Stimulated activated CD4-positive, alpha-beta T cell treated with anti-CD3 and anti-CD28 coated beads, TNF-alpha, amount 100 ng/mL, for 1 hour (primary cell): ENCODE results near the gene SCNN1G.

Experiments used
- DNase-seq, 3 donors: peaks; one replicate each; pipeline ENCODE4 v3.0.0-alpha.2; 2020; ENCODE audit warnings: low read depth in 3 of 3, low spot score in 1 of 3

The SCNN1G gene

GRCh38 chr16:23152386-23153178, 30.0 kb upstream of the SCNN1G start:
- DNase-seq: no peak

- no peak for DNase-seq
Observed at GRCh38 chr16:23155445-23156049, 27.0 kb upstream of the SCNN1G start.

DNA sequence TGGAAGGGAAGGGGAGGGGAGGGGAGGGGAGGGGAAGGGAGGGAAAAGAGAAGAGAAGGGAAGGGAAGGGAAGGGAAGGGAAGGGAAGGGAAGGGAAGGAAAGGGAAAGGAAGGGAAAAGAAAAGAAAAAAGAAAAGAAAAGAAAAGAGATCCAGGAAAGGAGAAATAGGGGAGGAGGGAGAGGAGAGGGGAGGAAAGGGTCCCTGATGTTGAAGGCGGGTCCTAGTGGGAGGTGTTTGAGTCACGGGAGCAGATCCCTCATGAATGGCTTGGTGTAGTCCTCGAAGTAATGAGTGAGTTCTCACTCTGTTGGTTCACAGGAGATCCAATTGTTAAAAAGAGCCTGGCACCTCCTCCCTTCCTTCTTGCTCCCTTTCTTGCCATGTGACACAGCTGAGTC, 26.4 kb upstream of the SCNN1G start:
- no peak for DNase-seq

DNA sequence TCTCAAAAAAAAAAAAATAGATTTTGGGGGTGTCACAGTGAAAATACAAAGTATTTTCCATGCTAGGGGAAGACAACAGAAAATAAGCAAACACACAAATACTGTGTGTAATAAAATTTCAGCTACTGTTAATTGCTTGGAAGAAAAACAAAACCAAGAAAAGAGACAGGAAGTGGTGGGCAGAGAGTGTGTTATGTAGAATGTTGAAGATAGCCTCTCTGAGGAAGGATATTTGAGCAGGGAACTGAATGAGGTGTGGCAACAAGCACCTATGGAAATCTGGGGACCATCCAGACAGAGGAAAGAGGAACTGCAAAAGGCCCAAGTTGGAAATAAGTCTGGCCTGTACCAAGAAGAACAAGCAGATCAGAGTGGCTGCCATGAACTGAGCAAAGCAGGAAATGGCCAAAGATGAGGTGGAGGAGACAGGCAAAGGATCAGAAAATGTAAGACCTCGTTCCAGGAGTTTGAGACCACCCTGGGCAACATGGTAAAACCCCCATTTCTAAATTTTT, 25.5 kb upstream of the SCNN1G start:
- DNase-seq: no peak

DNA sequence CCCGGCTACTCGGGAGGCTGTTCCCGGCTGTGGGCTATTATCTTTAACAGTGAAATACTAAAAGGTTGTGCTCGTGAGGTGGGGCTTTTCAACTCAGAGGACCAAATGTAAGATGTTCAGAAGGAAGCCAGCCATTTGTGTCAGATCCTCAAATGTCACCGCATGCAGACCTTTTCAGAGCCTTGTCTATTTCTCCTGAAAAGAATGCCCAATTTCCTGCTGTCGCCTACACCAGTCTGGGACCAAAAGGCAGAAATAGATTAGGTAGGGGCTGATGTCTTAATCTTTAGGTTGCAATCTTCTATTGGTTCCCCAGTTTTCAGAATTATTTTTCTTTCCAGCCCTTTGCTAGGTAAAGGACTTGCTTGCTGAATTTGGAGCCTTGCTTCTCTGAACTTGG, 24.4 kb upstream of the SCNN1G start:
- no peak for DNase-seq

DNA sequence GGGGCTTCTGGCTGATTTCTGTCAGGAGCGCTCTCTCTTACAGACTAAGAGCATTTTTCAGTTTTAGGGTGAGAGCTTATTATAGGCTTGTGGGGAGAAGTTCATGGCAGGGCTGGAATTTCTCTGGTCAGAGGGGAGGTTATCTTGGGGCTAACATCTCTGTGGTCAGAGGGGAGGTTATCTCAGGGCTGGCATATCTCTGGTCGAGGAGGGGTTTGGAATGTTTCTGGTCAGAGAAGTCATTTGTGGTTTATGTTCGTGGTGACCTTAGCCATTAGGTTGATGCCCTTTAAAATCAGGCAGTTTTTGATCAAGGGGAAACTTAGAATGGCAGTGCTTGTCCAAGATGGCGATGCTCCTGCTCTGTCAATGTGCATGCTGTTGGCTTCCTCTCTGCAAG, 22.5 kb upstream of the SCNN1G start:
- no peak for DNase-seq

DNA sequence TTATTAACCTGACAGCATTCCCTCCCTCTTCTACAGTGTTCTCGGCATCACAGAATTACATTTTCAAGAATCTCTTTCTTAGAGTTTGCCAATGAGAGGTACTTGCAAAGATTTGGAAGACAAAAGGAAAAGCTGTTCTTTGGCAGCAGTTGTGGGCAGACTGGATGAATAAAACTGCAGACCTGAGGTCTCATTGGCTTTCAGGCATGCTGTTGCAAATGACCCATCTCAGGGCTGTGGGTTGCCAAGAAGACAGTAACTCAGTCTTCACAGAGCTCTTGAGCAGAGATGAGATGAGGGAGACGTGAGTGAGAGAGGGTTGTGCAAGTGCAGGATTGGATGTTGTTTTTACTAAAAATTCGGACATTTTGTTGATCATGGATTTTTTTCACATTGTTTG, 22.0 kb upstream of the SCNN1G start:
- no peak for DNase-seq

GRCh38 chr16:23163921-23164320, 18.6 kb upstream of the SCNN1G start:
- no peak for DNase-seq

- DNase-seq: no peak
Observed at GRCh38 chr16:23164736-23165135, 17.8 kb upstream of the SCNN1G start.

- DNase-seq: no peak
Observed at GRCh38 chr16:23172583-23172982, 10.0 kb upstream of the SCNN1G start.

DNA sequence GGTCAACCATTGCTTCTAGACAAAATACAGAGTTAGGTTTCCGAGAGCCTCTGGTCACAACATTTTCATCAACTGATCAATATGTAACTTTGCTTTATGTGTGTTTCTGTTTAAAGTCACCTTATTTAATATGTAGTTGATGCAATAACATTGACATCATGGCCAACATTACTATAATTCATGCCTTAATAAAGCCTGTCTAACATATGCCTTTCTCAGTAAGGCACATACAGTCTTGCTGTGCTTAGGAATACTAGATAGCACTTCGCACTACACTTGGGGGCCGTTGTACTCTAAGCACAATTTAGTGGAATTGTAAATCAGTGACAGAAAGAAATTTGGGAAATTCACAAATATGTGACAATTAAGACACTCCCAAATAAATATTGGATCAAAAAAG, 9.6 kb upstream of the SCNN1G start:
- no peak for DNase-seq

GRCh38 chr16:23174622-23175021, 7.9 kb upstream of the SCNN1G start:
- no peak for DNase-seq

- DNase-seq: no peak
Observed at GRCh38 chr16:23175651-23176050, 6.9 kb upstream of the SCNN1G start.

GRCh38 chr16:23181506-23181905, 1.0 kb upstream of the SCNN1G start:
- DNase-seq: no peak

GRCh38 chr16:23182206-23182678, 303 bp upstream of the SCNN1G start:
- peak in 2 of 3 donors; percentile 29 to 63 for DNase-seq

GRCh38 chr16:23183543-23183862, 958 bp downstream of the SCNN1G start:
- no peak for DNase-seq

- no peak for DNase-seq
Observed at GRCh38 chr16:23185656-23186055, 3.1 kb downstream of the SCNN1G start.

DNA sequence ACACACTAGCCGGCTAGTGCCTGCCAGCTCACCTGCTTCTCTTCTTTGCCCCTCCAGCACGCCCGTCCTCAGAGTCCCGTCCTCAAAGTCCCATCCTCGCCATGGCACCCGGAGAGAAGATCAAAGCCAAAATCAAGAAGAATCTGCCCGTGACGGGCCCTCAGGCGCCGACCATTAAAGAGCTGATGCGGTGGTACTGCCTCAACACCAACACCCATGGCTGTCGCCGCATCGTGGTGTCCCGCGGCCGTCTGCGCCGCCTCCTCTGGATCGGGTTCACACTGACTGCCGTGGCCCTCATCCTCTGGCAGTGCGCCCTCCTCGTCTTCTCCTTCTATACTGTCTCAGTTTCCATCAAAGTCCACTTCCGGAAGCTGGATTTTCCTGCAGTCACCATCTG, 3.6 kb downstream of the SCNN1G start:
- no peak for DNase-seq

GRCh38 chr16:23187341-23187740, 4.8 kb downstream of the SCNN1G start:
- DNase-seq: no peak

DNA sequence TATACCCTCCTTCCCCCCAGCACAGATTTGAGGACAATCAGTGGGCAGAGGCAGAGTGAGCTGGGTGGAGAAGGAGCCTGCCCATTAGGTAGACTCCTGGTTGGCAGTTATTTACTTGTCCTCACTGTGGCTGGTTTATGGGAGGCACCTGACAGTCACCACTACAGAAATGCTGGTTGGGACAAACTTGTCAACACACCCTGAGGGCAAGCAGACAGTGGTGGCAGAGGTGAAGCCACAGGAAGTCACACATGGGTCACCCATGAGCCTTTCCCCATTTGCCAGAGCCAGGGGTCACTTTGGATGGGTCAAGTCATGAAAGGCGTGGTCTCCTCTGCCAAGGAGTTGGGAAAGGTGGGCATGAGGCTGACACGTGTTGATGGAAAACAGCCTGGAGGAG, 6.4 kb downstream of the SCNN1G start:
- DNase-seq: no peak

DNA sequence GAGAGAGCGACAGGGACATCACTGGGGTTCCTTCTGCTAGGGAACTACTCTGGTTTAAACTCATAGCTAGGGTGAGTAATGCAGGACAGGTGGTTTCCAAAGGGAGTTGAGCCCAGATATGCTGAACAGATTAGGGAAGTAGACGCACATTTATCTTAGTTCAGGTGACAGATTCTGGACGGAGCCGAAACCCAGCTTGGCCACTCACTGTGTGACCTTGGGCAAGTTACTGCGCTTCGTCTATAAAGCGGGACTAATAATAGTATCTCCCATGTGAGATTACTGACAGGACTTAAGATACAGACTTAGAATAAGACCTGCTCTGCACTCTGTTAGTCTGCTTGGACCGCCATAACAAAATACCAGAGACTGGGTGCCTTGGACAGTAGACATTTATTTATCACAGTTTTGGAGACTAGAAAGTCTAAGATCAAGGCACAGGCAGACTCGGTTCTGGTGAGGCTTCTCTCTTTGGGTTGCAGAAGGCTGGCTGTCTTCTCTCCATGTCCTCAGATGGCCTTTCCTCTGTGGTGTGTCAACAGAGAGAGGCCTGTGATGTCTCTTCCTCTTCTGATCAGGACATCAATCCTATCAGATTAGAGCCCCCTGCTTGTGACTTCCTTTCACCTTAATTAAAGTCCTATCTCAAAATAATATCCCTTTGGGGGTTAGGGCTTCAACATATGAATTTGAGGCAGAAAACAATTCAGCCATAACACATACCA, 12.1 kb downstream of the SCNN1G start:
- DNase-seq: no peak

- no peak for DNase-seq
Observed at GRCh38 chr16:23195366-23195978, 12.9 kb downstream of the SCNN1G start.
